GM21526 (cell line): ENCODE results near the gene GPR171.
A peak's percentile ranks its signal among the peaks of the same experiment; 100 is the strongest.
"Not testable (repeated sequence)": the region's sequence is repeated elsewhere in the genome, so short reads cannot be mapped to it uniquely, and the experiment has no call there.

Experiments used
- ATAC-seq: cut with Tn5 transposase; IDR thresholded peaks from one replicate; pipeline ENCODE4 v1.9.1; 2021; ENCODE audit warnings: moderate library complexity; ENCODE audit not compliant: unreplicated experiment, low FRiP score

Gene GPR171

GRCh38 chr3:151203051-151203420 lies at the start of gene GPR171:
TSS of gene GPR171 (minus strand) at chr3:151203216. CDS start at chr3:151199386, 3,830 bp downstream.
- no peak for ATAC-seq

- ATAC-seq, result no peak
These were observed 45.8 kb upstream of the GPR171 start for GRCh38 chr3:151248772-151249337.

- ATAC-seq, result not testable (repeated sequence)
These were observed 39.0 kb upstream of the GPR171 start for GRCh38 chr3:151242006-151242405.

GRCh38 chr3:151236736-151237135 lies 33.7 kb upstream of the GPR171 start:
- ATAC-seq, result no peak

- no peak for ATAC-seq
These were observed 33.3 kb upstream of the GPR171 start for GRCh38 chr3:151236316-151236715.

GRCh38 chr3:151234825-151235224 lies 31.8 kb upstream of the GPR171 start:
- ATAC-seq, result no peak

GRCh38 chr3:151232991-151233390 lies 30.0 kb upstream of the GPR171 start:
- ATAC-seq, result no peak

- not testable (repeated sequence) for ATAC-seq
These were observed 29.4 kb upstream of the GPR171 start for GRCh38 chr3:151232403-151232802.

- ATAC-seq, result no peak
These were observed 27.6 kb upstream of the GPR171 start for GRCh38 chr3:151230646-151231045.

GRCh38 chr3:151228666-151229040 lies 25.6 kb upstream of the GPR171 start:
- ATAC-seq, result no peak

GRCh38 chr3:151227807-151228665 lies 25.0 kb upstream of the GPR171 start:
- peak; percentile 85 for ATAC-seq

GRCh38 chr3:151227266-151227806 lies 24.3 kb upstream of the GPR171 start:
- ATAC-seq, result peak; percentile 40

- no peak for ATAC-seq
These were observed 23.8 kb upstream of the GPR171 start for GRCh38 chr3:151226825-151227224.

- ATAC-seq, result no peak
These were observed 23.1 kb upstream of the GPR171 start for GRCh38 chr3:151226088-151226563.

- no peak for ATAC-seq
These were observed 22.3 kb upstream of the GPR171 start for GRCh38 chr3:151225040-151225975.

GRCh38 chr3:151224268-151224866 lies 21.4 kb upstream of the GPR171 start:
- no peak for ATAC-seq

- ATAC-seq, result no peak
These were observed 16.0 kb upstream of the GPR171 start for GRCh38 chr3:151219056-151219455.

- ATAC-seq, result no peak
These were observed 15.1 kb upstream of the GPR171 start for GRCh38 chr3:151218136-151218535.

GRCh38 chr3:151216641-151217607 lies 13.9 kb upstream of the GPR171 start:
- ATAC-seq, result no peak
